Activated T-helper 1 cell treated with anti-CD3 and anti-CD28 coated beads, Interleukin-12 subunit alpha, Interleukin-12 subunit beta, Interleukin-2, Interleukin-4 antibody, amounts not matched to agents 30 ng/mL and 10 ng/mL and 1 ng/mL, durations not matched to agents 14 hours and 24 hours and 36 hours (primary cell): ENCODE results near the gene NFE2L3. TPM values are rescaled to one million over a fixed set of nuclear protein-coding genes. Genes with fewer than 3 reads are reported as not detected.
"Not testable (repeated sequence)": the region's sequence is repeated elsewhere in the genome, so short reads cannot be mapped to it uniquely, and the experiment has no call there.

ENCODE experiments used
- DNase-seq: peaks from one replicate; pipeline ENCODE4 v3.0.0; 2021; ENCODE audit warnings: low spot score
- H3K27ac Mint-ChIP-seq: one replicate; pipeline ENCODE4 v1.8.0; 2021; ENCODE audit warnings: mild to moderate bottlenecking, mixed read lengths
- H3K27me3 Mint-ChIP-seq: one replicate; pipeline ENCODE4 v1.8.0; 2022; ENCODE audit warnings: mild to moderate bottlenecking, moderate library complexity, mixed read lengths; ENCODE audit not compliant: insufficient read depth
- H3K36me3 Mint-ChIP-seq: one replicate; pipeline ENCODE4 v1.8.0; 2021; ENCODE audit warnings: low read depth, mixed read lengths
- H3K4me1 Mint-ChIP-seq: one replicate; pipeline ENCODE4 v1.8.0; 2021; ENCODE audit warnings: low read depth, mixed read lengths
- H3K4me3 Mint-ChIP-seq: one replicate; pipeline ENCODE4 v1.8.0; 2021; ENCODE audit warnings: mild to moderate bottlenecking, moderate library complexity, mixed read lengths
- H3K9me3 Mint-ChIP-seq: one replicate; pipeline ENCODE4 v1.8.0; 2021; ENCODE audit warnings: mixed read lengths
- intact Hi-C: fragments of 100-400 bp; cut with micrococcal nuclease; formaldehyde crosslinking; loops from one replicate; pipeline ENCODE4 v1.15.1; 2024
- total RNA-seq: library from RNA; stranded (reverse); gene quantifications from 2 replicates; pipeline ENCODE4 v1.2.3, GENCODE V29; 2022

Gene NFE2L3
- total RNA-seq, 1 donor from 2014 or later = 80.1 TPM

DNA sequence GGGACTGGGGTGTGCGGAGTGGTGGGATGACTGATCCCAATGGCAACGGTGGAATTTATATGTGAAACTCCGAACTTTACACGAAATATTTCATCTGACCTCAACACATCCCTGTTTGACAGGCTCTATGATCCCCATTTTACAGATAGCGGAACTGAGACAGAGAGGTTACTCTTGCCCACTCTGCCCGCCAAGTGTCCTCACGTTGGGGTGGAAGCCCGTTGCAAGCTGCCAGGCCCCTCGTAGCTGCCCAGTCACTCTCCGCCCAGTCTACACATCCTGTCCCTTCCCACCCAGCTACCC, 397 bp upstream of the NFE2L3 start:
- DNase-seq = no peak
- Mint-ChIP-seq H3K27ac (peak overlapping the region; percentile 96), H3K9me3 (no peaks in the 10 kb centered on the region), H3K4me3 (peak overlapping the region; percentile 84), H3K4me1 (peaks cover 56% of the 10 kb centered on the region), H3K36me3 (peaks cover 11% of the 10 kb centered on the region), H3K27me3 (peaks cover 2% of the 10 kb centered on the region)
- intact Hi-C loops = loop anchor here (5.0 to 10.0 kb wide), 3 partner anchors 199 to 1883 kb away; partner anchors contain the start of gene SKAP2

- DNase-seq = peak; percentile 31
- not testable (repeated sequence) for H3K27me3 Mint-ChIP-seq, H3K9me3 Mint-ChIP-seq
- intact Hi-C loops = loop anchor here (1.0 to 10.0 kb wide), 9 partner anchors 14 to 1882 kb away; partner anchors contain the start of gene SKAP2
- Mint-ChIP-seq H3K27ac (peak overlapping the region; percentile 97), H3K36me3 (peaks cover 11% of the 10 kb centered on the region), H3K4me1 (peaks cover 66% of the 10 kb centered on the region), H3K4me3 (peak overlapping the region; percentile 97)
Observed at GRCh38 chr7:26152782-26153240, 813 bp downstream of the NFE2L3 start.

DNA sequence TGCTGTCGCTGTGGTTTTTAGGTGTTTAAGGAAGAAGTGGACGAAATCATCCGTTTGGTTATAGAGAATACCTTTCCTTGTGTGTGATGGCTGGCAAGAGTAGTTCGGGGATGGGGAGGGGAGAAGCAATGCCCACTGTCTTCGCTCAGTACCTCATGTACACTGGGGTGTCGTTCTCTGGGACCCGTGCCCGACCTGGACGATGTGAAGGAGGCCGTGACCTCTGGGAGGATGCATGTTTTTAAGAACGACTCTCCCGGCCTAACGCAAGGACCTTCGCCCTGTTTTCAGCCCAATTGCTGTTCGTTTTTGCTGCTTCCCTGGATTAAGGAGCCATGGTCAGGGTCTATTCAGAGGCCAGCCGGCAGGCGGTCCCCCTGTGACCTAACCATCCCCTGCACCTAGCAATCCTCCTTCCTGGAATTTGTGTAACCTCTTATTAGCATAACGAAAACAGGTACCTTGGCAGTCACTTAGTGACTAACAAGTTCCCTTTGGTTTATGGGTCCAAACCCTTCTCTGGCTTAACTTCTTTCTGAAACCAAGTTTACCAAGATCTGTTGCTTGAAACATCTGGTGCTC, 1.3 kb downstream of the NFE2L3 start:
- intact Hi-C loops = loop anchor here (1.0 to 10.0 kb wide), 6 partner anchors 13 to 1881 kb away; partner anchors contain the start of gene SKAP2
- peaks cover 2% of the 10 kb centered on the region for H3K27me3 Mint-ChIP-seq
- no peak for DNase-seq
- peaks cover 71% of the 10 kb centered on the region for H3K4me1 Mint-ChIP-seq
- H3K36me3 Mint-ChIP-seq = peaks cover 14% of the 10 kb centered on the region
- H3K27ac Mint-ChIP-seq = peak overlapping the region; percentile 97
- H3K4me3 Mint-ChIP-seq = peak overlapping the region; percentile 97
- H3K9me3 Mint-ChIP-seq = no peaks in the 10 kb centered on the region

- peaks cover 18% of the 10 kb centered on the region for H3K36me3 Mint-ChIP-seq
- no peaks in the 10 kb centered on the region for H3K9me3 Mint-ChIP-seq
- peak; percentile 29 for DNase-seq
- intact Hi-C loops = loop anchor here (1.0 to 10.0 kb wide), 7 partner anchors 13 to 1881 kb away; partner anchors contain the start of gene SKAP2
- H3K4me3 Mint-ChIP-seq = peak overlapping the region; percentile 97
- H3K27me3 Mint-ChIP-seq = peaks cover 2% of the 10 kb centered on the region
- H3K27ac Mint-ChIP-seq = peak overlapping the region; percentile 97
- H3K4me1 Mint-ChIP-seq = peaks cover 79% of the 10 kb centered on the region
Observed at GRCh38 chr7:26153823-26154783, 2.1 kb downstream of the NFE2L3 start.

DNA sequence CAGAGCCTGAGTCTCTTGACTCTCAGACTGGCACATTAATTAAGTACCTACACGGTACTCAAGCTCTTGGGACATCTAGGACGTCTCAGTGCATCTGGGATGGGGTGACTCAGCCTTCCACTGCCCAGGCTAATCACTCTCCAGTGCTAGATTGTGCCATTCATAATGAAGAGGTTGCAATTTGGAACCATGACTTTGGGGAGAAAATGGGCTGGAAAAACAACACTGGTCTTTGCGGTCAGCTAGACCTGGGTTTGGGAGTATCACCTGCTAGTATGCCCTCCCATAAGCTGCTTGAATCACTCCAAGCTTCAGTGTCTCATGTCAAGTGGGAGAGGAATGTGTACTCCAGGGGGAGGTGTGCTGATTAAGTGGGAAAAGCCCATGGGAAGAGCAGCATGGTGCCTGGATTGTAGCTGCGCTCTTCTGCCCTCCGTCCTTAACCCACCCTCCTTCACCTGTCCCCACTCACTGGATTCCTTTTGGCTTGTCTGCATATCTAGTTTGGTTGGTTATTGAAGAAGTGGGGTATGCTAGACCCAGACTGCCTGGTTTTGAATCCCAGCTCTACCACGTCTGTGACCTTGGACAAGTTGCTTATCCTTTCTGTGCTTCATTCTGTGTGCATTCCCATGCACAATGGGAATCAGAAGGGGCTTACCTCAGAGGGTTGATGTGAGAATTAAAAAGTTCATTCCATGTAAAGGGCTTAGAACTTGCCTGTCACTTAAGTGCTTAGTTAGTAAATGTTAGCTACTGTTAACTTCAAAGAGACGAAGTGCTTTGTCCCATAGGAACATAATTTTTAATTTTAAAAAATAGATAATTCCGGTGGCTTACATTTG, 3.8 kb downstream of the NFE2L3 start:
- peaks cover 1% of the 10 kb centered on the region for H3K27me3 Mint-ChIP-seq
- DNase-seq = no peak
- H3K4me1 Mint-ChIP-seq = peaks cover 86% of the 10 kb centered on the region
- H3K4me3 Mint-ChIP-seq = peak overlapping the region; percentile 97
- H3K27ac Mint-ChIP-seq = peak overlapping the region; percentile 97
- peaks cover 30% of the 10 kb centered on the region for H3K36me3 Mint-ChIP-seq
- H3K9me3 Mint-ChIP-seq = no peaks in the 10 kb centered on the region
- intact Hi-C loops = loop anchor here (1.0 to 10.0 kb wide), 7 partner anchors 12 to 1879 kb away; partner anchors contain the start of genes HNRNPA2B1 and SKAP2

DNA sequence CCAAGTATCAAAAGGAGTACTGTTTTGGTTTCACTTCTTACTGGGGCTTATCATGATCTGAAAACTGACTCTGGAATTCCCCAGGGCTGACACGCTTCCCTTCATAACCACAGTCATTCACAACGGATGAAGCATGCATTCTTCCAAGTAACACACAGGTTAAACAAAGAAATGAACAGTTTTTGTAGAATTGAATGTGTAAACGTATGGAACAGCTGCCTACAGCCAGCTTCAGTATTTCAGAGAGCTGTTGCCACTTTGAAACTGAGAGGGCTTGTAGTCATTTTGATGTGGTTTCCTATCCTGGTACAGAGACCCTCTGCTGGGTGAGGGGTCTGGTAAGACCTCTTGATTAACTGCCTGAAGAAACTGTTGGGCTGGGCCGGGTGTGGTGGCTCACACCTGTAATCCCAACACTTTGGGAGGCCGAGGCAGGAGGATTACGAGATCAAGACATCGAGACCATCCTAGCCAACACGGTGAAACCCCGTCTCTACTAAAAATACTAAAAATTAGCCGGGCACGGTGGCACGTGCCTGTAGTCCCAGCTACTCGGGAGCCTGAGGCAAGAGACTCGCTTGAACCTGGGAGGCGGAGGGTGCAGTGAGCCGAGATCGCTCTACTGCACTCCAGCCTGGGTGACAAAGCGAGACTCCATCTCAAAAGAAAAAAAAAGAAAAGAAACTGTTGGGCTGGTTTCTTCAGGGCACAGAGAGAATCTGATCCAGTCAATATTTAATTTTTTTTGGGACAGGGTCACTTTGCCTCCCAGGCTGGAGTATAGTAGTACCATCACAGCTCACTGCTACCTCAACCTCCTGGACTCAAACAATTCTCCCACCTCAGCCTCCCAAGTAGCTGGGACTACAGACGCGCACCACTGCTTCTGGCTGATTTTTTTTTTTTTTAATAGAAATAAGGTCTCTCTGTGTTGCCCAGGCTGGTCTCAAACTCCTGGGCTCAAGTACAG, 4.7 kb downstream of the NFE2L3 start:
- peaks cover 33% of the 10 kb centered on the region for H3K36me3 Mint-ChIP-seq
- H3K9me3 Mint-ChIP-seq = no peaks in the 10 kb centered on the region
- H3K4me1 Mint-ChIP-seq = peaks cover 86% of the 10 kb centered on the region
- DNase-seq = peak; percentile 69
- intact Hi-C loops = loop anchor here (1.0 to 10.0 kb wide), 7 partner anchors 11 to 1878 kb away; partner anchors contain the start of genes HNRNPA2B1 and SKAP2
- H3K4me3 Mint-ChIP-seq = peak overlapping the region; percentile 97
- no peaks in the 10 kb centered on the region for H3K27me3 Mint-ChIP-seq
- peak overlapping the region; percentile 97 for H3K27ac Mint-ChIP-seq

DNA sequence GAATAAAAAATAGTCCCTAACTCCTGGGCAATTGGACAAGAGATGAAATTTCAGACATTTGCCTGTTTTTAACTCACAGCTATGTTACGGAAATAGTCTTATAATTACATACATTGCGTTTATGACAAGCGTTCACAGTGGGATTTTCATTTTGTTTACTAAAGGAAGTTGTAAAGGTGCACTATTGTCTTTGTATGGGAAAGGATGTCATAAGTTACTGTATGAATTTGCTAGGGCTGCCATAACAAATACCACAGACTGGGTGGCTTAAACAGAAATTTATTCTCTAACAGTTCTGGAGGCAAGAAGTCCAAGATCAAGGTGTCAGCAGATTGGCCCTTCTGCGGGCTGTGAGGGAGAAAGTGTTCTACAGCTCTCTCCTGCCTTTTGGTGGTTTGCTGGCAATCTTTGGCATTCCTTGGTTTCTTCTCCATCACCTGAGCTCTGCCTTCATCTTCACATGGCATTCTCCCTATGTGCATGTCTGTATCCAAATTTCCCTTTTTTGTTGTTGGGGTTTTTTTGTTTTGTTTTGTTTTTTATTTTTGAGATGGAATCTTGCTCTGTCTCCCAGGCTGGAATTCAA, 5.6 kb downstream of the NFE2L3 start:
- no peak for DNase-seq
- Mint-ChIP-seq H3K36me3 (peaks cover 38% of the 10 kb centered on the region), H3K4me1 (peaks cover 92% of the 10 kb centered on the region), H3K4me3 (peak overlapping the region; percentile 75), H3K27ac (peak overlapping the region; percentile 97), H3K9me3 (no peaks in the 10 kb centered on the region), H3K27me3 (no peaks in the 10 kb centered on the region)
- intact Hi-C loops = loop anchor here (2.0 to 10.0 kb wide), 3 partner anchors 189 to 1877 kb away; partner anchors contain the start of gene SKAP2

DNA sequence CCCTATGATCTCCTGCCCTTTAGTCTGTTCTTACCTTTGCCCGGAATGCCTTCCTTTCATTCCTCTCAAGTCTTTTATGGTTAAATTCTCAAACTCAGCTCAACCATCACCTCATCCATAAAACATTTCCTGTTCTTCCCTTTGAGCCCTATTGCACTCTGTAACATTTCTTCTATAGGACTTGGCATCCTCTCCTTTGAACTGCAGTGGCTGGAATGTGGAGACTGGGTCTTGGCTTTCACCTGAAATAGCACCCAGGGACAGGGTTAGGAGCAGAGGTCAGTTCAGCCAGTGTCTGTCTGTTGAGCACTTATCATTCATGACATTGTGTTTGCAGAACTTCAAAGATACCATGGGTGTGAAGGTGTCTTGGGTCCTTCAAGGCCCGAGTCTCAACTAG, 7.2 kb downstream of the NFE2L3 start:
- Mint-ChIP-seq H3K36me3 (peaks cover 41% of the 10 kb centered on the region), H3K4me1 (peaks cover 96% of the 10 kb centered on the region), H3K27me3 (no peaks in the 10 kb centered on the region), H3K27ac (peak overlapping the region; percentile 97), H3K4me3 (peak overlapping the region; percentile 16), H3K9me3 (no peaks in the 10 kb centered on the region)
- no peak for DNase-seq
- intact Hi-C loops = loop anchor here (10.0 kb wide), 2 partner anchors 706 to 1876 kb away; partner anchors contain the start of gene SKAP2

- H3K27me3 Mint-ChIP-seq = no peaks in the 10 kb centered on the region
- intact Hi-C loops = no loop called here
- peak overlapping the region; percentile 58 for H3K4me3 Mint-ChIP-seq
- no peak for DNase-seq
- H3K4me1 Mint-ChIP-seq = peaks cover 90% of the 10 kb centered on the region
- no peaks in the 10 kb centered on the region for H3K9me3 Mint-ChIP-seq
- no peak overlapping the region for H3K27ac Mint-ChIP-seq
- peaks cover 42% of the 10 kb centered on the region for H3K36me3 Mint-ChIP-seq
Observed at GRCh38 chr7:26160896-26161295, 8.9 kb downstream of the NFE2L3 start.

- Mint-ChIP-seq H3K27me3 (no peaks in the 10 kb centered on the region), H3K27ac (peak overlapping the region; percentile 43), H3K4me1 (peaks cover 92% of the 10 kb centered on the region), H3K9me3 (no peaks in the 10 kb centered on the region), H3K4me3 (no peak overlapping the region), H3K36me3 (peaks cover 46% of the 10 kb centered on the region)
- intact Hi-C loops = no loop called here
- DNase-seq = no peak
Observed at GRCh38 chr7:26162431-26162830, 10.4 kb downstream of the NFE2L3 start.

DNA sequence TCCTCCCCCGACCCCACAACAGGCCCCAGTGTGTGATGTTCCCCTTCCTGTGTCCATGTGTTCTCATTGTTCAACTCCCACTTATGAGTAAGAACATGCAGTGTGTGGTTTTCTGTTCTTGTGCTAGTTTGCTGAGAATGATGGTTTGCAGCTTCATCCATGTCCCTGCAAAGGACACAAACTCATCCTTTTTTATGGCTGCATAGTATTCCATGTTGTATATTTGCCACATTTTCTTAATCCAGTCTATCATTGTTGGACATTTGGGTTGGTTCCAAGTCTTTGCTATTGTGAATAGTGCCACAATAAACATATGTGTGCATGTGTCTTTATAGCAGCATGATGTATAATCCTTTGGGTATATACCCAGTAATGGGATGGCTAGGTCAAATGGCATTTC, 11.8 kb downstream of the NFE2L3 start:
- H3K27ac Mint-ChIP-seq, H3K27me3 Mint-ChIP-seq, H3K9me3 Mint-ChIP-seq, H3K4me3 Mint-ChIP-seq, DNase-seq, intact Hi-C loops: not testable (repeated sequence)
- Mint-ChIP-seq H3K4me1 (peaks cover 85% of the 10 kb centered on the region), H3K36me3 (peaks cover 47% of the 10 kb centered on the region)
